Psoas muscle (tissue), 8 donors: ENCODE measurements around the gene FAM219A. TPM values are rescaled to one million over a fixed set of nuclear protein-coding genes. Genes with fewer than 3 reads are reported as not detected.
A peak's percentile ranks its signal among the peaks of the same experiment; 100 is the strongest.

ENCODE experiments used
- ATAC-seq, 4 donors: fragments of 200-7000 bp; cut with Tn5 transposase; one replicate each; pipeline ENCODE4 v1.9.1; 2020; ENCODE audit warnings: moderate library complexity in 3 of 4, mild to moderate bottlenecking in 2 of 4
- DNase-seq, 2 donors: peaks; one replicate each; pipeline ENCODE4 v3.0.0-alpha.2; 2020
- H3K27ac ChIP-seq: fragments of 200-600 bp; one replicate; pipeline ENCODE4 v1.8.0; 2022
- H3K27me3 ChIP-seq, 3 donors: fragments of 200-600 bp in 1 of 3; one replicate each; pipeline versions ENCODE4 v1.6.1 to v1.8.0; 2013 to 2022; ENCODE audit warnings: low read length in 2 of 3, mild to moderate bottlenecking in 2 of 3, moderate library complexity in 1 of 3; ENCODE audit not compliant: insufficient read depth in 3 of 3
- H3K36me3 ChIP-seq, 2 donors: fragments of 200-600 bp in 1 of 2; one replicate each; pipeline versions ENCODE4 v1.6.1 to v1.8.0; 2013 to 2022; ENCODE audit warnings: low read depth in 1 of 2, mild to moderate bottlenecking in 1 of 2, moderate library complexity in 1 of 2; ENCODE audit not compliant: insufficient read depth in 1 of 2
- H3K4me1 ChIP-seq: fragments of 200-600 bp; one replicate; pipeline ENCODE4 v1.8.0; 2022
- H3K4me3 ChIP-seq: fragments of 200-600 bp; one replicate; pipeline ENCODE4 v1.8.0; 2022; ENCODE audit warnings: mild to moderate bottlenecking
- H3K9me3 ChIP-seq: fragments of 200-600 bp; one replicate; pipeline ENCODE4 v1.8.0; 2022
- CTCF ChIP-seq: fragments of 200-600 bp; IDR thresholded peaks from one replicate; pipeline ENCODE4 v1.8.0; 2022; ENCODE audit warnings: antibody characterized with exemption
- WGBS, 3 donors: extraction: QIAGEN DNeasy Blood & Tissue Kit; methylation state at CpG; one replicate each; pipeline versions ENCODE4 v1.1.6 to v1.1.7; 2013; 5-methylcytosine and 5-hydroxymethylcytosine counted together
- intact Hi-C, 2 donors: fragments of 100-400 bp; cut with DNase I; formaldehyde crosslinking; loops; one replicate each; pipeline versions ENCODE4 v1.11.0 to v1.14.2; 2022
- polyA plus RNA-seq, 3 donors: library from polyadenylated mRNA; stranded (reverse); fragments of 200-250 nt; gene quantifications; one replicate each; pipeline ENCODE4 v1.2.3, GENCODE V29; 2013
- total RNA-seq, 4 donors: library from RNA; stranded (reverse); fragmentation: NEBNext Ultra II Directional in 2 of 4; extraction: Animal tissue kit (Norgen Biotek cat#: 25700) in 2 of 4; gene quantifications; one replicate each; pipeline versions ENCODE4 v1.2.1 to v1.2.4, GENCODE V29; 2021 to 2023
- donor health status: healthy with polysubstance abuse.
- donor health status: DM: no; HTN: no; CAD: no; lungs with moderate emphysema.
- donor health status: Bipolar disorder and iron deficiency.
- donor health status: healthy.
- donor health status: DM: yes; HTN: yes; CAD: no.
- donor health status: DM: no; HTN: no; CAD: no.
- donor health status: DM: no; HTN: no; CAD: no.
- donor health status: DM: yes; HTN: yes; CAD: no.

FAM219A gene
- total and polyA plus RNA-seq, 7 donors, result 25.4 to 99.4 (median 36.5) TPM

GRCh38 chr9:34456746-34457145 lies 1.6 kb downstream of the FAM219A start:
- Histone ChIP-seq H3K9me3 (no peaks in the 10 kb centered on the region), H3K27me3 (no peaks in the 10 kb centered on the region), H3K27ac (peak overlapping the region; percentile 91), H3K4me1 (peaks cover 65% of the 10 kb centered on the region), H3K36me3 (no peaks in the 10 kb centered on the region), H3K4me3 (peak overlapping the region; percentile 85)
- no peak for TF ChIP-seq CTCF
- intact Hi-C loops, result no loop called here
- ATAC-seq (no peak), DNase-seq (no peak)
- 38 to 50% (median 46%) methylated on average over 4 of the region's 4 CpGs for WGBS, 3 donors

- Histone ChIP-seq H3K4me3 (peak overlapping the region; percentile 85), H3K9me3 (no peaks in the 10 kb centered on the region), H3K27ac (peak overlapping the region; percentile 91), H3K27me3 (no peaks in the 10 kb centered on the region), H3K4me1 (peaks cover 71% of the 10 kb centered on the region), H3K36me3 (no peaks in the 10 kb centered on the region)
- ATAC-seq (no peak), DNase-seq (no peak)
- intact Hi-C loops, result no loop called here
- TF ChIP-seq CTCF, result no peak
- 82 to 100% (median 91%) methylated on average over 1 of the region's 1 CpG for WGBS, 3 donors
Observed at GRCh38 chr9:34456151-34456550, 2.2 kb downstream of the FAM219A start.

GRCh38 chr9:34454571-34455065 lies 3.8 kb downstream of the FAM219A start:
- H3K4me1 ChIP-seq, result peaks cover 82% of the 10 kb centered on the region
- no peak overlapping the region for H3K4me3 ChIP-seq
- H3K27ac ChIP-seq, result peak overlapping the region; percentile 91
- ATAC-seq, result peak in 3 of 4 donors; percentile 41 to 69 (median 55)
- DNase-seq, result peak; percentile 56 to 68
- no peaks in the 10 kb centered on the region for H3K9me3 ChIP-seq
- 49 to 53% (median 52%) methylated on average over 3 of the region's 3 CpGs for WGBS, 3 donors
- peak; percentile 21 for TF ChIP-seq CTCF
- no peaks in the 10 kb centered on the region for H3K27me3 ChIP-seq
- intact Hi-C loops, result loop anchor here in 1 of 2 donors (5.0 kb wide), 1 partner anchor 42 kb away; no protein-coding TSS in a partner anchor
- H3K36me3 ChIP-seq, result no peaks in the 10 kb centered on the region

GRCh38 chr9:34452568-34452967 lies 5.8 kb downstream of the FAM219A start:
- no peak for DNase-seq
- intact Hi-C loops, result loop anchor here in 1 of 2 donors (5.0 kb wide), 1 partner anchor 40 kb away; no protein-coding TSS in a partner anchor

More at GRCh38 chr9:34452568-34452967, 5.8 kb downstream of the FAM219A start:
- Histone ChIP-seq H3K27me3 (no peaks in the 10 kb centered on the region), H3K27ac (no peak overlapping the region), H3K4me3 (no peak overlapping the region), H3K36me3 (no peaks in the 10 kb centered on the region), H3K4me1 (peaks cover 80% of the 10 kb centered on the region), H3K9me3 (no peaks in the 10 kb centered on the region)
- no peak for ATAC-seq
- no peak for TF ChIP-seq CTCF
- WGBS, 3 donors, result 72 to 75% (median 73%) methylated on average over 2 of the region's 2 CpGs
